Endothelial cell of umbilical vein (primary cell): ENCODE measurements around the gene GALNT12.

Experiments used
- EZH2 ChIP-seq: IDR thresholded peaks from 2 replicates; pipeline ENCODE4 v1.6.1; 2012; ENCODE audit warnings: borderline replicate concordance, low read depth, mild to moderate bottlenecking, moderate library complexity, low read length, inconsistent platforms; ENCODE audit not compliant: severe bottlenecking
- POLR2AphosphoS5 ChIP-seq: IDR thresholded peaks from 2 replicates; pipeline ENCODE4 v1.6.1; 2012; ENCODE audit warnings: low read depth, mild to moderate bottlenecking, control low read depth, low read length, moderate library complexity; ENCODE audit not compliant: insufficient read depth
- TF ChIP-seq, protein P1 (sequence below): IDR thresholded peaks from 2 replicates; pipeline ENCODE4 v1.6.1; 2011; ENCODE audit not compliant: insufficient read depth, insufficient read length
- TF ChIP-seq, protein P2 (sequence below), 2 donors: IDR thresholded peaks; 1 replicate in 1 of 2; 2 replicates in 1 of 2; pipeline ENCODE4 v1.5.1; 2011; ENCODE audit warnings: low read length in 2 of 2, mild to moderate bottlenecking in 2 of 2, moderate library complexity in 2 of 2, control low read depth in 1 of 2, inconsistent platforms in 1 of 2, low read depth in 1 of 2; ENCODE audit not compliant: insufficient read depth in 1 of 2; ENCODE audit errors: extremely low read depth in 1 of 2

DNA sequence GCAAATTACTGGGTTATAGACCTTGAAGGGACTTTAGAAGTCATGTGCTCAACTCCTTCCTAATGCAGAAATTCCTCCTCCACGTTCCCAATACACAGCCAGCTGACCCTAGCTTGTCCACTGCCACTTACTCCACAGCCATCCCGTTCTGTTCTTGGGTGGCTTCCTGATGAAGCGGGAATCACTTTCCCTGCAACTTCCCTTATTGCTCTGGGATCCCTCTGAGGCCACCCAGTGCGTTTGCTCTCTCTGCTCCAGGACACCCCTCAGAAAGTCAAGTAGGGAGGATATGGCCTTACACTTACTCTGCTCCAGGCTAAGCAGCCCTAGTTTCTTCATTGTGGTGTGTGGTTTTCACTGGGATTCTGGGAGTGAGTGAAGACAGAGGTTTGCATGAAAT, 55.5 kb downstream of the GALNT12 start:
- TF ChIP-seq, protein P1, sequence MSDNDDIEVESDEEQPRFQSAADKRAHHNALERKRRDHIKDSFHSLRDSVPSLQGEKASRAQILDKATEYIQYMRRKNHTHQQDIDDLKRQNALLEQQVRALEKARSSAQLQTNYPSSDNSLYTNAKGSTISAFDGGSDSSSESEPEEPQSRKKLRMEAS = no peak
- no peak for TF ChIP-seq POLR2AphosphoS5
- no peak for TF ChIP-seq EZH2
- TF ChIP-seq, protein P2, sequence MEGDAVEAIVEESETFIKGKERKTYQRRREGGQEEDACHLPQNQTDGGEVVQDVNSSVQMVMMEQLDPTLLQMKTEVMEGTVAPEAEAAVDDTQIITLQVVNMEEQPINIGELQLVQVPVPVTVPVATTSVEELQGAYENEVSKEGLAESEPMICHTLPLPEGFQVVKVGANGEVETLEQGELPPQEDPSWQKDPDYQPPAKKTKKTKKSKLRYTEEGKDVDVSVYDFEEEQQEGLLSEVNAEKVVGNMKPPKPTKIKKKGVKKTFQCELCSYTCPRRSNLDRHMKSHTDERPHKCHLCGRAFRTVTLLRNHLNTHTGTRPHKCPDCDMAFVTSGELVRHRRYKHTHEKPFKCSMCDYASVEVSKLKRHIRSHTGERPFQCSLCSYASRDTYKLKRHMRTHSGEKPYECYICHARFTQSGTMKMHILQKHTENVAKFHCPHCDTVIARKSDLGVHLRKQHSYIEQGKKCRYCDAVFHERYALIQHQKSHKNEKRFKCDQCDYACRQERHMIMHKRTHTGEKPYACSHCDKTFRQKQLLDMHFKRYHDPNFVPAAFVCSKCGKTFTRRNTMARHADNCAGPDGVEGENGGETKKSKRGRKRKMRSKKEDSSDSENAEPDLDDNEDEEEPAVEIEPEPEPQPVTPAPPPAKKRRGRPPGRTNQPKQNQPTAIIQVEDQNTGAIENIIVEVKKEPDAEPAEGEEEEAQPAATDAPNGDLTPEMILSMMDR (IDR thresholded peaks at IDR 0.05; ENCODE audit: extremely low read depth in 1 of 2, insufficient read depth in 1 of 2, low read depth in 1 of 2, low read length in 2 of 2) = no peak
